ENCODE results near the gene DLD.
A peak's percentile ranks its signal among the peaks of the same experiment; 100 is the strongest.
"Not testable (repeated sequence)": the region's sequence is repeated elsewhere in the genome, so short reads cannot be mapped to it uniquely, and the experiment has no call there.

DLD gene

DNA sequence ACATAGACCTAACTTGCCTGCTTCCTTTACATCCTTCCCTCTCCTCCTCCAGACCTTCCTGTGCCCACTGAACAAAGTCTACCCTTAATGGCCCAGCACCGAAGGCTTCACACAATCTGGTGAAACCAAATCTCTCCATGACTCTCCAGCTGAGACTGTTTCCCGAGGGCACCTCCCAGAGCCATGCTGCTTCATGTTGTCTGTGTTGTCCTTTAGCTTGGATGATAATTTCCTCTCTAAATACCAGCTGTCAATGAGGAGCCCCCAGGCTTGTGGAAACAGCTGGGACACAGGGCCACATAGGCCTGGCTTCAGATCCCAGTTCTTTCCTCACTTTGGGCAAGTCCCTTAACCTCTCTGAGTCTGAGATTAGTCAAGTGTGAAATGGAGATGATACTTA, 54.3 kb downstream of the DLD start:
- no peak for DNase-seq (ENCODE audit: low spot score)

DNA sequence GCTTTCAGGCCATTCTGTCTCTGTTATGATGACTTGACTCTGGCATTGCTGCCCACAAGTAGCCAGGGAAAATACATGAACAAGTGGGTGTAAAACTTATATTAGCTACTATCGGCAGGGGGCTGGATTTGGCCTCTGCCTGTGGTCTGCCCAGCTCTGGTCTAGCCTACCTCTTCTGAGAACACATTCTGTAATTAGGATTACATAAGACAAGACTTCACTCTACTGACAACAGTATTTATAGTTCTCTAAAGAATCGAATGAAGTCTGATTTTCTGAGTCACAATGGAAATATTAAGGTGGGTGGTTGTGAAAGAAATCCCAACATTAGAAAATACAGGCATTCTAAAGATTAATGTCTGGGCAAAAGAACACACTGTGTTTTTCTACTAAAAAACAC, 55.5 kb downstream of the DLD start:
- no peak for DNase-seq (ENCODE audit: low spot score)

DNA sequence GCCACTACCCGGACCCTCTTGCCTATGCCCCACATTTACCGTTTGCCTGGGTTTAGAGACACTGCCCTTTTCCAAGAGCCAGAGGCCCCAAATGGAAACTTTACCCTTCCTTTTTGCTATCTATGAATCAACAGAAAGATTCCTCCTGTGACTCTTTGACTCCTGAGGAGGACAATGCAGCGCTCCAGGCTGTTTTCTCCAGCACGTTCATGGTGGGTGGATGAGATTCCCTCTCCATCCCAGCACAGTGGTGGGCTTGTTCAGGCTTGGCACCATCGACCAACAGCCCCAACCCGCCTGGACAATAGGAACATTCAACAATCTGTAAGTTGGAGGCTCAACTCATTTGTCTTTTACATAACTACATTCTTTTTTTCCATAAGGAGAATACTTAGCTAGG, 55.9 kb downstream of the DLD start:
- DNase-seq (ENCODE audit: low spot score): no peak

DNA sequence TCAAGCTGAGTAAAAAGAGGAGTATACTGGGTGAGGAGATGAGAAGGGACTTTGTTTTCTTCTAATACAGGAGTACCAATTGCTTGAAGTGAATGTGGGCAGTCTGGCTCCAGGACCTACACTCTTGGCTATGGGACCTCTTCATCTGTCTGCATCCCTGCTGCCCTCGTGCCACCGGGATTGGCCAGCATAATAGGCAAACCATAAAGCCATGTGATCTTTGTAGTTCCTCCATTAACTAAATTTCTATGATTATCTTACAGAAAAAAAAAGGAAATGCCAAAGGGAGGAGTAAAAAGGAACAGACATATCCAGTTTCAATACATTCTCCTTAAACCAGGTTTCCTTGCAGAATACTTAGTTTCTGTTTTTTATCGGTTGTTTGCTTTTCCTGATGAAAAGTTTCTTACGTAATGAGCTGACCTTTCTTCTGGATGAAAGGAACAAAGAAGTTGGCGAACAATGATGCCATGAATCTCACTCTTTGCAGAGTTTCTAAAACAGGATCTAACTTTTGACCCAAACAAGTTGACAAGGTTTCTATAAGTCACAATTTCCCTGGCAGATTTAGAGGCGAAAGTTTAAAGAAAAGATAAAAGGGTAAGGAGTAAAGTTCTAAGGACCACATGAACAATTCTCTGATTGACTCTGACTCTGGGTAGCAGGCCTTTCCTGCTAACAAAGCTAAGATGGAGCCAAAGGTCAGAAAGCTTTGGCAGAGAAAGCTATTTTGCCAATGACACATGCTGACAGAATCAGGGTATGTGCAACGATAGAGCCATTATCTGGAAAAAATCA, 57.9 kb downstream of the DLD start:
- DNase-seq (ENCODE audit: low spot score): peak; percentile 76

DNA sequence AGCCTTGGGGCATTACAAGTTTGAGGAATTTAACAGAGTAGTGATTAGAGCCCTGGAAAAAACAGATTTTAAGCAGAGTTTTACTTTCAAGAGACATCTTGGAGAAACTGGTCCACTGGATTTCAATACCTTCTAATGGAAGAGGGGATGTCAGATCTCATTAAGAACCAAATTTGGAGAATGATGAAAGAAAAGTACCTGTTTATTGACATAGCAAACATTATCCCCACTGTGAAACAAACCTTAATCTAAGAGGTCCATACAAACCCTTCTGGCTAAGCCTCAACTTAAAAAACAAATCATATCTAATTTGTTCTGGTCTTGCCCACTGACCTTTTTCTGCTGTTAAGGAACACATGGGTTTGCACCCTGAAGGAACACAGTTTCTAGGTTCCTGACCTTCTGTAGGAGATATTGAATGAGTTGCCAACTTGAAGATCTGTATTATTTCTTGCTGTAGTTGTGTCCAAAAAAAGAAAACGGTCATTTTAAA, 58.5 kb downstream of the DLD start:
- no peak for DNase-seq (ENCODE audit: low spot score)

DNA sequence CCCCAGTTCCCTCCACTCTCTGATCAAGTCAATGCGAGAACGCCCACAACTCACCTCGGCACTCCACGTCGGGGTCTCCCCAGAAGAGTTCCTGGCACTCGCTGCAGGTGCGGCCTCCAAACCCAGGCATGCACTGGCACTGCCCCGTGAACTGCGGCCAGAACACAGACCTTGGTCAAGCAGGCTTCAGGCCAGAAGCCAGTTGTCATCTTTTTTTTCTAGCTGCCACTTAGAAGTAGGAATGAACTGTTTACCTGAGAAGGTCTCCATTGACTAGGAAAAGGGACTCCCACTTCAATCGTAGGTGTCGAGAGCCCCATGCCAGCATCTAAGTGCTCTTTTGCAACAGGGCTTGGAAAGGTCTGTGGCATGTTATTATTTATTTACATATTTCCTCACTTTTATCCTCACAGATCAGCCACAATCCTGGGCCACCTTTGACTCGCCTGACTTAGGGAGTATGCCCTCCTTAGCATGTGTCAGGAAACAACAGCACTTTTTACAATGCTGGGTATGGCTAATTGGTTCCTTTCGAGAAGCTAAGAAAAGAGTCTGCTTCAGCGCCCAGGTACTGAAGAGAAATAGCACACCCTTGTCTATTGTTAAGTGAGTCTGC, 60.3 kb downstream of the DLD start:
- DNase-seq (ENCODE audit: low spot score): no peak

DNA sequence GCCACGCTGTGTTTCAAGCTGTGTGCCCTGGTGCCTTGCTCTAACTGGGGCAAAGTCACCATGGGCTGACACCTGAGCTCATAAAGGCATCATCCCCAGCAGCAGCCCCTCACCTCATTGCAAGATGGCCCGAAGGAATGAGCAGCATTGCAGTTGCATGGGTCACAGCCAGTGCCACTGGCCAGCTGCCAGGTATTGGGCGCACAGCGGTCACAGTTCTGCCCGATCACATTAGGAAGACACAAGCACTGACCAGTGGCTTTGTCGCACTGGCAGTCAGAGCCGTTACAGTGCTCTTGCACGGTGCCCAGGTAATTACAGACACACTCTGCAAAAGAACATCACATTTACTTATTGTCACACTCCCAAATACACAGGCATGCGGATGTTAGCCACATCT, 60.9 kb downstream of the DLD start:
- DNase-seq (ENCODE audit: low spot score): no peak

DNA sequence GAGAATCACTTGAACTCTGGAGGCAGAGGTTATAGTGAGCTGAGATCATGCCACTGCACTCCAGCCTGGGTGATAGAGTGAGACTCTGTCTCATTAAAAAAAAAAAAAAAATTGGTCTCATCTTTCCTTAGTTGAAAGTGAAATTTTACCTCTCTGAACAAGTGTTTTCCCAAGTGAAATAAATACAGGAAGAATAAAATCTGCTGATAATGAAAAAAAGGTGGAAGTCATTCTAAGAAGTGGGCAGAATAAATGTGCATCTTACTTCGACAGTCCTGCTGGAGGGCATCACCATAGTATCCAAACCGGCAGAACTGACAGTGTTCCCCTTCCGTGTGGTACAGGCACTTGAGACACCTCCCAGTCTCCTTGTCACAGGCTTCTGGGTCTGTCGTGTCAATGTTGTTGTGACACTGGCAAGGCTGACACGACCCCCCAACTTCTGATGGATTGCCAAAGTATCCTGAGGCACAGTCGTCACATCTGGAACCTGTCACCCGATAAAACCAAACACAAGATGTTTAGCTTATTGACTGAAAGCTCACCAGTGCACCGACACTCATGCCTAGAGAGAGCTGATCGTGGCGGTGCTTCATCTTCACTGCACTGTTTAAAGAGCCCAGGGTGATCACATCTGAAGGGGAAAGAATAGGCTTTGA, 62.4 kb downstream of the DLD start:
- no peak for DNase-seq (ENCODE audit: low spot score)

DNA sequence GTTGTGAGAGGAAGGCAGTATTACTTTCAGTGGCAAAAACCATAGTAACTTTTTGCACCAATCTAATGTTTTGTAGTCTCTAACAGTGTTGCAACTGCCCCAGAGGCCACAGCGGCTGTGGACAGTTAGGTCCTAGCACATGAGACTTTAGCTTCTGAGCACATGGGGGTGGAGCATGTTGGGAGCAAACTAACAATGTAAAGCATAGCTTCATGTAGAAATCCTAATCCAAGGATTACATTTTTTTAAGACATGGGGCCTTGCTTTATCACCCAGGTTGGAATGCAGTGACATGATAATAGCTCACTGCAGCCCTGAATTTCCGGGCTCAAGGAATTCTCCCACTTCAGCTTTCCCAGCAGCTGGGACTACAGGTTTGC, 62.9 kb downstream of the DLD start:
- DNase-seq (ENCODE audit: low spot score): no peak

DNA sequence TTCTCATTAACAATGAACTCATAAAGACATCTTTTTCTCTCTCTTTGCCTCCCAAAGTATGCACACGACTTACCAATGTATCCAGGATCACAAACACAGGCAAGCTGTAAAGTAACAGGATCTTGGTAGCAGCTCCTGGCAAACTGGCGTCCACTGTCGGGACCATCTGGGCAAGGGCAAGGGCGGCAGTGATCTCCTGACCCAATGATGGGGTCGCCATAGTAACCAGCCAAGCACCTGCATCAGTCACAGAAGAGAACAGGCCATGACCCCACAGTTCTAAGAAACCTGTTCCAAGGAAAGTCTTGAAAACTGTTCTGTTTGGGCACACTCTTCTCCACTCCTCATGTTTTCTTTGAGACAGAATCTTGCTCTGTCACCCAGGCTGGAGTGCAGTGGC, 64.4 kb downstream of the DLD start:
- no peak for DNase-seq (ENCODE audit: low spot score)

DNA sequence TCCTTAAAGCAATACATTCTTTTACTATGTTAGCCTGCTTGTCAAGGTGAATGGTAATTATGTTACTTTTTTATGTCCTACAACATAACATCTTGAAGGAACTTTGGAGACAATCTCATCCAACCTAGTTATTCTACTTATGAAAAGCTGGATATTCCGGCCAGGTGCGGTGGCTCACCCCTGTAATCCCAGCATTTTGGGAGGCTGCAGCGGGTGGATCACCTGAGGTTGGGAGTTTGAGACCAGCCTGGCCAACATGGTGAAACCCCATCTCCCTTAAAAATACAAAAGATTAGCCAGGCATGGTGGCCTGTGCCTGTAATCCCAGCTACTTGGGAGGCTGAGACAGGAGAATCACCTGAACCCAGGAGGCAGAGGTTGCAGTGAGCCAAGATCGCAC, 66.0 kb downstream of the DLD start:
- not testable (repeated sequence) for DNase-seq (ENCODE audit: low spot score)

DNA sequence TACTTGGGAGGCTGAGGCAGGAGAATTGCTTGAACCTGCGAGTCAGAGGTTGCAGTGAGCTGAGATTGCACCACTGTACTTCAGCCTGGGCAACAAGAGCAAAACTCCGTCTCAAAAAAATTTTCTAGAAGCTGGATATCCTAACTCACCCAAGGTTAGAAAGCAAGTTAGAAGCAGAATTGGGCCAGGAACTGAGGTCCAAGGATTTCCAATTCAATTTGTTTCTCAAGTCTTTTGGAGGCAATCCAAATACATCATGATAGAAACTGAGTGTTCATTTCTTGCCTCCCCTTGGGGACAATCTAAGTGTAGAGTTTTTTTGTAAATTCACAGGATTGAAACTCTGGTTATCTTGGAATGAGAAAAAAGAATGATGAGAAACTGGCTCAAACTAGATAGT, 66.5 kb downstream of the DLD start:
- DNase-seq (ENCODE audit: low spot score): no peak

DNA sequence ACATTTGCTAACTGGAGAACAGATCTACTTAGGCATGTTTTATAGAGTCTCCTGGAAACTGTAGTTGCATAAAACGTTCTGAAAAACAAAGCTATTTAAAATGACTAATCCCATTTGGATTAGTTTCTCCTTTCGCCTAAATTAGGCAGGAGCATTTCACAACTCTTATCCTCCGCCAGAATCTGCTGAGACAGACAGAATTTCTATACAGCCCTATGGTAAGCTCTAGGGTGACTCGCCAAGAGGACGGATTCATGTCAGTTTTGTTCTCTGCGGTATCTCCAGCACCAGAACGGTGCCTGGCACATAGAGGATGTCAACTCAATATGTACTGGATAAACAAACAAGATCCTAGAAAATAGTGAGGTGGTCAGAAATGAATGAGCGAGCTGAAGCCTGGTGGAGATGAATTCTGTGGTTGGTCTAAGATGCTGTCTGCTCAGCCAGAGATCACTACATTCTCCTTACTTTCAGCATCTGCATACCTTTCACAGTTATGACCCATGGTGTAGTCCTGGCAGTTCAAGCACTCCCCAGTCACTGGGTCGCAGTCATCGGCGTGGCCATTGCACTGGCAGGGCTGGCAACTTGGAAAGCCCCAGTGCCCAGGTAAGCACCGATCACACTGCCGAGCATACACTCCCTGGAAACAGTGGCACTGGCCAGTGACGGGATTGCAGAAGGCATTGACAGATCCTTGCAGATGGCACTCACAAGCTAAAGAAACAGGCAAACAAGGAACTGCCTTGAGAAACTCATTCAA, 68.0 kb downstream of the DLD start:
- DNase-seq (ENCODE audit: low spot score): no peak

DNA sequence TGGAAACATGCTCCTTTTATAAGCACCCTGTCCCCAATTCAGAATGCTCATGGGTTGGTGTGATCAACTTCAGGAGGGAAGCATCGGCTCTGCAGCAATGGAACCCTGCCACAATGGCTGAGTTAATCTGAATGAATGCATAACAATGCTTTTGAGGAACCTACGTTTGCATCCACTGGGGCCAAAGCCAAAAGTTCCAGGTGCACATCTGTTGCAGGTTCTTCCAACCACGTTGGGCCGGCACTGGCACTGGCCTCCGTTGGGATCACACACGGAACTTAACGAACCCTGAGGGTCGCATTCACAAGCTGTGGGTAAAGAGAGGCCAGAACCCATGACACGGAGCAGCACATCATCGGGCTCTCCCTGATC, 68.5 kb downstream of the DLD start:
- DNase-seq (ENCODE audit: low spot score): no peak

DNA sequence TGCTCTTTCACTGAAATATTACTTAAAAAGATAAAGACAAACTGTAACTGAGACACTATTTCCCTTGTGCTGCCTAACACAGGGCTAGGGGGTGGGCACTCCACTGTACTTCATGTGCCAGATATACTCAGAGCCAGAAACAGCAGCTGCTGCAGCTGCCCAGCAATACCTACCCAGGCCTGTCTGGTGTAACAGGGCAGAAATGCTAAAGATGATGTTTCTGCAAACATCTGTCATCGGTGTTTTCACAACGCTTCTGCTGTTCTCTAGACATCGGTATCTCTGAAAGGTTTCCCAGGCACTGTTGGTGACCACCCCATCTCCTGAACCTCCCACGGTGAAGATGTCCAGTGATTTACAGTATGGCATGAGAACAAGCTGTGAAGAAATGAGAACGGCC, 69.3 kb downstream of the DLD start:
- DNase-seq (ENCODE audit: low spot score): no peak

DNA sequence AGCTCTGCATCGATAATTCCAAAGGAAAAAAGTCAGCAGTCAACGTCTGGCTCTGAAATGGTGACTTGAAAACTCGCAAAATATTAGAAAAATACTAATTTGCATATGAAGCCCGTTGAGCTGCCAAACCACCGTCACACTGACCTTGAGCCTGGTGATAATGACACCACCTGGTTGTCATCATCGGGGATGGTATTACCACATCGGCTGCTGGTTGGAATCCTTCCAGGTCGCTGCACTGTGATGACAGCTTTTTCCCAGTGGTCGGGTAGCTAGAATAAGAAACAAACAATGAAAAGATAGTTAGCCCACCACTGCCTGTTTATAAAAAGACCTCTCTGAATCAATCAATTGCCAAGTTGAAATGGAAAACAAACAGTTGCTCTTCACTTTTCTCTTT, 70.4 kb downstream of the DLD start:
- DNase-seq (ENCODE audit: low spot score): no peak

DNA sequence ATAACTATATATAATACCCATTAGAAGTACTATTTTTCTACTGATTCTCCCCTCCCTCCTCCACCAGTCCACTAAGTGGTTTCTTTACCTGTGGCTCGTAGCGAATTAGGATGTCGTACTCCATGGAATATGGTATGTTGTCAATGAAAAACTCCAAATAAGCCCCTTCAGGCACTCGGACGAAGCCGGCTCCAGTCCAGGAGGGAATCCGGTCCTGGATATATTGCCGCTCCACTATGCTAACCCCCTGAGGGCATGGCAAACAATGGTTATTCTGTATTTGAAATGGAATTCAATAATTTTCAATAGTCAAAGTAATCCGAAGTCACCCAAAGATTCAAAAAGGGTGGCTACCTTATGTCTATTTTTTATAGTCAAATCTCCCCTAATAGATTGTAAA, 71.8 kb downstream of the DLD start:
- DNase-seq (ENCODE audit: low spot score): no peak

DNA sequence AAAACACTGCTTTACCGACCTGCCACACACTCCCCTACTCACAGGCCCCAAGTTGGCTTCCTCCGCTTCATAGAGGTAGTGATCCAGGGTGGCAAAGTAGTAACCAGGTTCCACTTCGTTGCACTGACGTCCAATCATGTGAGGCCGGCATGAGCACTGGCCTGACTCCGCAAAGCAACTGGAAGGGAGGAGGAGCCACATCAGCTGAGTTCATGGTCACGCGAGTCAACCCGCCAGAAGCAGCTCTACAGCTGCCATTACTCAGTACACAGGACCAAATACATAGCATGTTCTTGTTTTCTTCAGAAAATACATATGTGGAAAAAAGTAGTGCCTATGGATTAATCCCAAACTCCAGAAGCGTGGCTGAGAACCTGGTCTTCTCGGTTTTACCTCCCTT, 73.5 kb downstream of the DLD start:
- no peak for DNase-seq (ENCODE audit: low spot score)

DNA sequence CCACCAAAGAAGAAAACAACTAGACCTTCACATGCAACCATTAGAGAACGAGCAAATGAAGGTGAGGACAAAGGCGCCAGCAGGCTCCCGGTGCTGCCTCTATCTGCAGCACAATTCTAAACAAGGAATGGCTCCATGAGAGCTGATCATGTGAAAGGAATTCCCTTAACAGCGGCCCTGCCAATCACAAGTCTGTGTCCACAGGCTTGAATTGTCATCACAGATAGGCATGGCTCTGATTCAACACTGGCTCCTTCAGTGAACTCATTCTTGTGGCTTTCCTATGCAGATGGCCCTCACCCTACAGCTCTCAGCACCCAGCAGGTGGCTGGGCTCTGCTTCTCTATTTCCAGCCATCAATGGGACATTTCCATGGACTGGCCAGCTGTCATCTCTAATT, 75.7 kb downstream of the DLD start:
- DNase-seq (ENCODE audit: low spot score): no peak

DNA sequence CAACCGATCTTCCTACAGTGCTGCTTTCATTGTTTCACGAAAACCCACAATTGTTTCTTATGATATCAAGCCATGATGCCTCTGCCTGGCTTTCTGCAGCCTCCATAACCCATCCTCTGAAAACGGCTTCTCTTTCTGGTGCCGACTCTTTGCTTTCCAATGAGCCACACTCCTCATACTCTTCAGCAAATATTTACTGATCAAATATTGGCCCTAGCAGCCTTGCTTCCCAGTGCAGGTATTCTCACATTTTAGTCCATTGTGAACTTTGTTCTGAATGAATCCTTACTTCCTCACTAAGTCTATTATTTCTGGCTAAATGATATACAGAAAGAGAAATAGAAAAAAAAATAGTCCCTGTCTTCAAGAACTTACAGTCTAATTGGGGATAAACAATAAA, 76.4 kb downstream of the DLD start:
- no peak for DNase-seq (ENCODE audit: low spot score)

DNA sequence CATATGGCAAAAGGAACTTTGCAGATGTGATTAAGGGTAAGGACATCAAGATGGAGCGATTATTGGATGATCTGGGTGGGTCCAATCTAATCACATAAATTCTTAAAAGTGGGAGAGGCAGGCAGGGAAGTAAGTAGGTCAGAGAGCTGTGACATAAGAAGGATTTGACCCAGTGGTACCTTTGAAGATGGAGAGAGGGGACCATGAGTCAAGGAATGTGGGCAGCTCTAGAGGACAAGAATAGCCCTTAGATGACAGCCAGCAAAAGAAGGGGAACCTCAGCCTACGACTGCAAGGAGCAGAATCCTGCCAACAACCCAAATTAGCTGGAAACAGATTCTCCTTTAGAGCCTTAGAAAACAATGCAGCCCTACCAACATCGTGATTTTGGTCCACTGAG, 77.5 kb downstream of the DLD start:
- no peak for DNase-seq (ENCODE audit: low spot score)

DNA sequence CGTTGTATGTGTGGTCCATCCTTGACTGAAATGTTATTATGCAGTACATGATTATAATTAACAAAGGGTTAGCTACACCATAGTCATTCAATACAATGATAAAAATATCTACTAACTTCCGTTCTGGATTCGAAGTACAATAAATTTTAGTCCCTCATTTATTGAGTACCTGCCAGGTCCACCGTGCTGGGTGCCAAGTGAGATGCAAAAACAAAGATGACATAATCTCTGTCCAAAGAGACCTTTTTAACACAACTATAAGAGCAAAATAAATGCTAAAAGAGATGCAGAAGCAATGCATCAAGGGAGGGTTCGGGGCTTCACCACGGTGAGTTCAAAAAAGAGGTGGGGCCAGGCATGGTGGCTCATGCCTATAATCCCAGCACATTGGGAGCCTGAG, 78.9 kb downstream of the DLD start:
- no peak for DNase-seq (ENCODE audit: low spot score)

All from kidney capillary endothelial cell (primary cell).